HFFc6 (cell line): Measurements from ENCODE around the gene BACE2. TPM values are rescaled to one million over a fixed set of nuclear protein-coding genes. Genes with fewer than 3 reads are reported as not detected.
A peak's percentile ranks its signal among the peaks of the same experiment; 100 is the strongest.

Source experiments
- DNase-seq: peaks from one replicate; pipeline ENCODE4 v3.0.0-alpha.2; 2018
- H3K27ac Mint-ChIP-seq: 2 replicates; pipeline ENCODE4 v1.8.0; 2020; ENCODE audit warnings: mild to moderate bottlenecking, mixed read lengths
- H3K27me3 Mint-ChIP-seq: 2 replicates; pipeline ENCODE4 v1.8.0; 2021; ENCODE audit warnings: mild to moderate bottlenecking, moderate library complexity, mixed read lengths; ENCODE audit not compliant: insufficient read depth
- H3K36me3 Mint-ChIP-seq: 2 replicates; pipeline ENCODE4 v1.8.0; 2021; ENCODE audit warnings: low read depth, mixed read lengths
- H3K4me1 Mint-ChIP-seq: 2 replicates; pipeline ENCODE4 v1.8.0; 2020; ENCODE audit warnings: low read depth, mixed read lengths
- H3K4me3 Mint-ChIP-seq: 2 replicates; pipeline ENCODE4 v1.8.0; 2020; ENCODE audit warnings: mild to moderate bottlenecking, moderate library complexity, mixed read lengths
- H3K9me3 Mint-ChIP-seq: 2 replicates; pipeline ENCODE4 v1.8.0; 2020; ENCODE audit warnings: mild to moderate bottlenecking, mixed read lengths
- total RNA-seq, 6 experiments: library from RNA; stranded (reverse); fragmentation: NEBNext Ultra II Directional; extraction: Animal tissue kit (Norgen Biotek cat#: 25700); gene quantifications; 2 replicates in 1 of 6; 3 replicates in 5 of 6; pipeline ENCODE4 v1.2.3, GENCODE V29; 2021
- TF ChIP-seq, protein P1 (sequence below): fragments of 200-600 bp; sonication (generic); IDR thresholded peaks from 2 replicates; pipeline ENCODE4 v1.5.0; 2021; ENCODE audit warnings: antibody characterized with exemption, mild to moderate bottlenecking

The BACE2 gene
- total RNA-seq, 6 experiments from 2014 or later = 2.8 to 13.2 (median 3.8) TPM

DNA sequence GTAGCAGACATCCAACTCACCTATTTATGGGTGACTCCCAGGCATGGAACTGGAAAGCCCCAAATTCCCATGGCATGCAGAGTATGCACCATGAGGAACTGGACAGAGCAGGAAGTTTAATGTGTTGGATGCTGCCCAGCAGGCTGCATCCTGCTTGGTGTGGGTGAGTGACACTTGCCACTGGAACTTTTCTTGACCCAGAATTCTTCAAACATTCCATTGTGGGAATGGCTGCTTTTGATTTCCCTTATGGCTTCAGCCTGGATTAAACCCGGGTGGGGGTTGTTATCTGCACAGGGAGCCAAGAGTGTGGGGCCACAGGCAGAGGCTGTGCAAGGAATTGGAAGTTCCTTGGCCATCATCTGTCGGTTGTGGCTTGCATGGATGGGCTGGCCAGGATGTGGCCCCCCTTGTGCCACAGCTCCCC lies 26.9 kb upstream of the BACE2 start:
- Mint-ChIP-seq H3K36me3 (no peaks in the 10 kb centered on the region; the same call in 1 of the 2 replicates), H3K4me3 (no peak overlapping the region), H3K27ac (no peak overlapping the region), H3K9me3 (peaks cover 19% of the 10 kb centered on the region), H3K27me3 (peaks cover 8% of the 10 kb centered on the region), H3K4me1 (peaks cover 18% of the 10 kb centered on the region; the same call in 1 of the 2 replicates)
- TF ChIP-seq, protein P1, sequence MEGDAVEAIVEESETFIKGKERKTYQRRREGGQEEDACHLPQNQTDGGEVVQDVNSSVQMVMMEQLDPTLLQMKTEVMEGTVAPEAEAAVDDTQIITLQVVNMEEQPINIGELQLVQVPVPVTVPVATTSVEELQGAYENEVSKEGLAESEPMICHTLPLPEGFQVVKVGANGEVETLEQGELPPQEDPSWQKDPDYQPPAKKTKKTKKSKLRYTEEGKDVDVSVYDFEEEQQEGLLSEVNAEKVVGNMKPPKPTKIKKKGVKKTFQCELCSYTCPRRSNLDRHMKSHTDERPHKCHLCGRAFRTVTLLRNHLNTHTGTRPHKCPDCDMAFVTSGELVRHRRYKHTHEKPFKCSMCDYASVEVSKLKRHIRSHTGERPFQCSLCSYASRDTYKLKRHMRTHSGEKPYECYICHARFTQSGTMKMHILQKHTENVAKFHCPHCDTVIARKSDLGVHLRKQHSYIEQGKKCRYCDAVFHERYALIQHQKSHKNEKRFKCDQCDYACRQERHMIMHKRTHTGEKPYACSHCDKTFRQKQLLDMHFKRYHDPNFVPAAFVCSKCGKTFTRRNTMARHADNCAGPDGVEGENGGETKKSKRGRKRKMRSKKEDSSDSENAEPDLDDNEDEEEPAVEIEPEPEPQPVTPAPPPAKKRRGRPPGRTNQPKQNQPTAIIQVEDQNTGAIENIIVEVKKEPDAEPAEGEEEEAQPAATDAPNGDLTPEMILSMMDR = no peak
- no peak for DNase-seq

DNA sequence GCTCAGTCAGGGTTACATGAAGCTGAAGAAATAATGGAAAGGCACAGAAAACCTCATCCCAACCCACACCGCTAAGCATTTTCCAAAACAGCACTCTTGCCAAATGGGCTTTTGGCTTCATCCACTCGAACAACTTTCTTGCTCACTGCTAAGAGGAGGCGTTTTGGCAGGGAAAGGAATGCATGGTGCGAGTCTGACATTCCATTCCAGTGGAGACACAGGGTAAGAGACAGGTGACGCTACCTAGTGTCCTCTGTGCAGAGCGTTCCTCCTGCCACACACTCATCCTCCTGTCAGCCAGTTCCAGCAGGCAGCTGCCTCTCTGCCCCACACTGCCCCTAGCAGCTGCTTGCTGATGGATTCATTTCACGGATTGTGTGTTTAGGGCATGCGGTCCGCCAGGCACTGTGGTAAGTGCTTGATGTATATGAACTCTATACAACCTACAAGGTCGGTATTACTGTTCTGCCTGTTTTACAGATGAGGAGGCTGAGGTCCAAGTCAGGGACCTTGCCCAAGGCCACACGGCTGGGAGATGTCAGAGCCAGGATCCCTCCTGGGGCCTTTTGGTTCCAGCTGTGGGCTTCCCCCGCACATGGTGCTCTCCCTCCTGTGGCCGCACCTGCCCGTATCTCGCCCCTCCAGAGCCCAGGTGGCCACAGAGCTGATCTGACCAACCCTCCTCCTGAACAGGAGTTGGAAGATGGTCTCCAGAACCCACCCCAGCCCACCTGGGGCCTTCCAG lies 25.7 kb upstream of the BACE2 start:
- TF ChIP-seq, protein P1 = no peak
- peak overlapping the region; percentile 52; the same call in 1 of the 2 replicates for H3K27ac Mint-ChIP-seq
- no peaks in the 10 kb centered on the region; the same call in 1 of the 2 replicates for H3K36me3 Mint-ChIP-seq
- peak; percentile 30 for DNase-seq
- H3K4me3 Mint-ChIP-seq = peak overlapping the region; percentile 3; the same call in 1 of the 2 replicates
- H3K27me3 Mint-ChIP-seq = peaks cover 5% of the 10 kb centered on the region
- peaks cover 24% of the 10 kb centered on the region for H3K9me3 Mint-ChIP-seq
- peaks cover 18% of the 10 kb centered on the region; the same call in 1 of the 2 replicates for H3K4me1 Mint-ChIP-seq

DNA sequence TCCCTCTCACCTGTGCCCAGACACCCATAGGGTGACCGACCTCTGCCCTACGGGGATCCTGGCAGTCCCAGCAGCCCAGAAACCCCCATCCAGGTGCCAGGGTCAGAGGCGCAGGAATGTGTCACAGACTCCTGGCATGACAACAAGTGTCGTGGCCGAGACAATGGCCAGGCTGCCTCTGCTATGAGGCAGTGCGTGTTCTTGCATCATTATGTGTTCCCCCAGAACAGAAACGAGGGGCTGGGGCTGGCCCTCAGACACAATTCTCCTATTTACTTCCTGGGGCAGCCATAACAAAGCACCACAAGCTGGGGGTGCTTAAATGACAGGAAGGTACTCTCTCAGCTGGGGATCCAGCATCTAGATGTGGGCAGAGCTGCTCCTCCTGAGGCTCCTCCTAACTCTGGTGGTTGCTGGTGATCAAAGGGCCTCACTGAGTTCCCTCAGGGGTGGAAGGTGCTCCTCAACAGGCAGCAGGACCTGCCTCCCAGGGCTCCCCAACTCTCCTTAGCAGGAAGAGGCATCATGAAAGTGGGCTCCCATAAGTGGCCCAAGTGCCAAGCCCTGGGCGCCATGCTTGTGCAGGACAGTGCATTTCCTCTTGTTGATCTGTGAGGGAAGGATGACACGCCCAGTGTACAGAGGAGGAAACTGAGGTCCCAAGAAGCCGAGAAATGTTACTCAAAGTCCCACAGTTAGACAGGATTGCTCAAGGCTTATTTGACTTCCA lies 24.2 kb upstream of the BACE2 start:
- H3K27me3 Mint-ChIP-seq = peaks cover 4% of the 10 kb centered on the region; the same call in 1 of the 2 replicates
- H3K9me3 Mint-ChIP-seq = peaks cover 31% of the 10 kb centered on the region; the same call in 1 of the 2 replicates
- DNase-seq = no peak
- no peaks in the 10 kb centered on the region; the same call in 1 of the 2 replicates for H3K36me3 Mint-ChIP-seq
- TF ChIP-seq, protein P1 = no peak
- H3K27ac Mint-ChIP-seq = no peak overlapping the region
- peaks cover 18% of the 10 kb centered on the region; the same call in 1 of the 2 replicates for H3K4me1 Mint-ChIP-seq
- no peak overlapping the region for H3K4me3 Mint-ChIP-seq

DNA sequence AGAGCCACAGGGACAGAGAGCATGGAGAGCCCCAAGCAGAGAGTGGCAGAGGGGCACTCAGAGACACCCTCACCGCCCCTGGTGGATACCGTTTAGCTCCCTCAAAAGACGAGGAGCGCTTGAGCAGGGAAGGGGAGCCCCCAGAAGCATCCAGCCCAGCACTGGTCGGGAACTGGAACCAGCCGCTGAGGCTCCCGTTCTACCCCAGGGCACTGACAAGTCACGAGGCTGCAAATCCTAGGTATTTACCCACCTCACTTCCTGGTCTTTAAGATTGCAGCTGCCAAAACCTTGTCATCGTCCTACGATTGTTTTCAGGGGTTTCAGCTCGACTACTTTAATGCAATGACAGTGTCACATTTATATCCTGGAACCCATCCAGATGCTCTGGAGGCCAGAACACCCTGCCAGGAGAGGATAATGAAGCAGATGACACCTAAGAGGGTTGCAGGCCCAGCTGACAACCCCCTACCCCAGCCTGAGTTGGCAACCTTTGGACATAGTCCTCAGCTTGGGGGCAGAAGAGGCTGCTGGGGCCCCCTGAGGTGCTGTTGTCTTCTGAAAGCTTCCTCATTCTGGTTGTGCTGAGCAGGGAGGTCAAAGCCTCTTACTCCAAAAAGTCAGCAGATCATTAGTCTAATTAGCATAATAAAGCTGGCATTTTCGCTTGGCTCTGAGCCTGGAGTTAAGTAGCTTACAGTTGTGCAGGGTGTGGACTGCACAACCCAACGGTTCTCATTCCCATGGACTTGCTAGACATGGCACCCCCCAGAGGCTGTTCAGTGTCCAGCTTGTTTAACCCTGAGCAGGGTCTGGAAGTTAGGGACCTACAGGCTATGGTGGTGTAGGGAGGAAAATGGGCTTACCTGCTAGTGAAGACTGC lies 20.6 kb upstream of the BACE2 start:
- Mint-ChIP-seq H3K36me3 (no peaks in the 10 kb centered on the region), H3K9me3 (peaks cover 18% of the 10 kb centered on the region; the same call in 1 of the 2 replicates), H3K27me3 (peaks cover 4% of the 10 kb centered on the region; the same call in 1 of the 2 replicates), H3K4me1 (no peaks in the 10 kb centered on the region; the same call in 1 of the 2 replicates), H3K27ac (no peak overlapping the region), H3K4me3 (no peak overlapping the region)
- TF ChIP-seq, protein P1 = no peak
- DNase-seq = no peak

DNA sequence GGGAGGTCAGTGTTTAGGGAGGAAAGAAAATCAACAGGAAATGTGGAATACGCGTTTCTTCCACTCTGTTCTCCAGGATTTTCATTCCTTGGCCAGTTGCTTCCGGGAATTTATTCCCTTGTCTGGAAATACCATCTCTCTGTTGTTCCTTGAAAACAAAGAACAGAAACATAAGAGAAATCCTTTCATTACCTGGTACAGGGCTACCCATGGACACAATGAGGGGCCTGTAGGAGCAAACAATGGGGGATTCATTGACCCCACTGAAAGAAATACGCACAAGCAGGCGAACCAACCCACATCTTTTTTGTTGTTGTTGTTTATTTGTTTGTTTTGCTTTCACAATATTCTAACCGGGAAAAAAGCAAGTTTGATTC lies 20.0 kb upstream of the BACE2 start:
- TF ChIP-seq, protein P1 = no peak
- no peak for DNase-seq
- H3K4me3 Mint-ChIP-seq = no peak overlapping the region
- H3K4me1 Mint-ChIP-seq = no peaks in the 10 kb centered on the region
- H3K27me3 Mint-ChIP-seq = peaks cover 4% of the 10 kb centered on the region; the same call in 1 of the 2 replicates
- no peaks in the 10 kb centered on the region for H3K36me3 Mint-ChIP-seq
- peaks cover 18% of the 10 kb centered on the region; the same call in 1 of the 2 replicates for H3K9me3 Mint-ChIP-seq
- H3K27ac Mint-ChIP-seq = no peak overlapping the region
